ENCODE data around the gene PPP1R18.

PPP1R18 gene

GRCh38 chr6:30717129-30717844 is 30.8 kb upstream of the PPP1R18 start, which contains the start of gene MDC1:
MDC1 (minus strand) TSS chr6:30717281; CDS start chr6:30715175, 2,106 bp downstream.
- no peaks in the 10 kb centered on the region for H3K9me3 ChIP-seq (ENCODE audit: control insufficient read depth, low read length)
- no peaks in the 10 kb centered on the region for H3K27me3 ChIP-seq (ENCODE audit: control insufficient read depth, insufficient read depth, low read length)
- no peaks in the 10 kb centered on the region for H3K36me3 ChIP-seq (ENCODE audit: control insufficient read depth, insufficient read depth, low read length)
- H3K9ac ChIP-seq (ENCODE audit: low read length), result peak within 1 kb of the TSS; percentile 71
- peaks cover 5% of the 10 kb centered on the region for H3K4me1 ChIP-seq (ENCODE audit: control insufficient read depth, insufficient read depth, low read length)
- peak within 1 kb of the TSS; percentile 47 for H3K4me3 ChIP-seq (ENCODE audit: low read length)

GRCh38 chr6:30716879-30717128 is 30.4 kb upstream of the PPP1R18 start:
- H3K4me1 ChIP-seq (ENCODE audit: control insufficient read depth, insufficient read depth, low read length), result peaks cover 1% of the 10 kb centered on the region
- H3K27me3 ChIP-seq (ENCODE audit: control insufficient read depth, insufficient read depth, low read length), result no peaks in the 10 kb centered on the region
- no peaks in the 10 kb centered on the region for H3K9me3 ChIP-seq (ENCODE audit: control insufficient read depth, low read length)
- no peaks in the 10 kb centered on the region for H3K36me3 ChIP-seq (ENCODE audit: control insufficient read depth, insufficient read depth, low read length)
- peak overlapping the region; percentile 71 for H3K9ac ChIP-seq (ENCODE audit: low read length)
- H3K4me3 ChIP-seq (ENCODE audit: low read length), result peak overlapping the region; percentile 47

GRCh38 chr6:30714263-30714662 is 27.8 kb upstream of the PPP1R18 start:
- H3K27me3 ChIP-seq (ENCODE audit: control insufficient read depth, insufficient read depth, low read length), result no peaks in the 10 kb centered on the region
- no peaks in the 10 kb centered on the region for H3K4me1 ChIP-seq (ENCODE audit: control insufficient read depth, insufficient read depth, low read length)
- no peak overlapping the region for H3K9ac ChIP-seq (ENCODE audit: low read length)
- no peaks in the 10 kb centered on the region for H3K9me3 ChIP-seq (ENCODE audit: control insufficient read depth, low read length)
- H3K36me3 ChIP-seq (ENCODE audit: control insufficient read depth, insufficient read depth, low read length), result no peaks in the 10 kb centered on the region
- H3K4me3 ChIP-seq (ENCODE audit: low read length), result no peak overlapping the region

DNA sequence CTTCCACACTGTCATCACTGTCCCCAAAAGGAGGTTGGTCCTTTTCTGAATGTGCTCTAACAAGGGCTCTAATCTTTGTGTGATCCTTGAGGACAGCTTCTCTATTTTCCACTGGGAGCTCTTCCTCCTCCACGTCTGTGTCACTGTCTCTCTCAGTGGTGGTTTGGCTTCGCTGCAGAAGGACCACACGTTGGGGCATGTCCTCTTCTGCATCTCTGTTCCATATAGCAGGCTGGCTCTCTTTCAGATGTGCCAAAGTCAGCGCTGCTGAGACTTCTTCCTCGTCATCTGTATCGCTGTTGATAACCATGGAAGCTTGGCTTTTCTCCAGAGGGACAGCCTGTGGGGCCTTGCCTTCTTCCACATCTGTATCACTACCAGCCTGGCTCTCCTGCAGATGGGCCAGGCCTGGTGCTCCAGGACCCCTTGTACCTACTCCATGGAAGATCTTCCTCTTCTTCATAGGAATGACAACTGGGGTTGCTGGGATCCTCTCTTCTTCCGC is 26.0 kb upstream of the PPP1R18 start:
- Histone ChIP-seq H3K9ac (ENCODE audit: low read length) (no peak overlapping the region), H3K9me3 (ENCODE audit: control insufficient read depth, low read length) (no peaks in the 10 kb centered on the region), H3K36me3 (ENCODE audit: control insufficient read depth, insufficient read depth, low read length) (no peaks in the 10 kb centered on the region), H3K4me1 (ENCODE audit: control insufficient read depth, insufficient read depth, low read length) (no peaks in the 10 kb centered on the region), H3K27me3 (ENCODE audit: control insufficient read depth, insufficient read depth, low read length) (no peaks in the 10 kb centered on the region), H3K4me3 (ENCODE audit: low read length) (no peak overlapping the region)

DNA sequence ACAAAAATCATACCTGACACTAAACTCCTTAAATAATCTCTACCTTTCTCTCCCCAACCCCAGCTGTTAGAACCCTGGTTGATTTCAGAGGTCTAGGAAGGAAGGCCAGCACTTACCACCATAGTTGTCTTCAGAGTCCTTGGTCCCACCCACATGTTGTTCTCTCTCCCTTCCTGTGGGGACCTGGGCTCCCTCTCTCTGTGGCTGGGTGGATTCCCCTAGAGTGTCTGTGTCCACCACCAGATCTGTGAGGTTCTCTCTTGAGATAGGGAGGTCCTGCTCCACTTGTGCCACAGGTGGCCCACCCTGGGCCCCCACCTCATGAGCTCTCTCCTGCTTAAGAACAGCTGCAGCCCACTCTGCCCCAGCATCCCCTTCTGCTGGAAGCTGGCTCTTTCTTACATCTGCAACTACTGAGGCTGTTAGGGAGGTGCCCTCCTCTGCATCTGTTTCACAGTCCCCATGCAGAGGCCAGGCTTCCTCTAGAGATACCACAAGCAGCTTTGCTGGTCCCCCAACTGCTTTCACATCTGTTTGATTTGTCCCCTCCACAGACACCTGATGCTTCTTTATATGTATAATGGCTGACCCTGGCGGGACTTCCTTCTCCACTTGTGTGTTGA is 25.4 kb upstream of the PPP1R18 start:
- Histone ChIP-seq H3K27me3 (ENCODE audit: control insufficient read depth, insufficient read depth, low read length) (no peaks in the 10 kb centered on the region), H3K36me3 (ENCODE audit: control insufficient read depth, insufficient read depth, low read length) (no peaks in the 10 kb centered on the region), H3K9me3 (ENCODE audit: control insufficient read depth, low read length) (no peaks in the 10 kb centered on the region), H3K9ac (ENCODE audit: low read length) (no peak overlapping the region), H3K4me3 (ENCODE audit: low read length) (no peak overlapping the region), H3K4me1 (ENCODE audit: control insufficient read depth, insufficient read depth, low read length) (no peaks in the 10 kb centered on the region)

DNA sequence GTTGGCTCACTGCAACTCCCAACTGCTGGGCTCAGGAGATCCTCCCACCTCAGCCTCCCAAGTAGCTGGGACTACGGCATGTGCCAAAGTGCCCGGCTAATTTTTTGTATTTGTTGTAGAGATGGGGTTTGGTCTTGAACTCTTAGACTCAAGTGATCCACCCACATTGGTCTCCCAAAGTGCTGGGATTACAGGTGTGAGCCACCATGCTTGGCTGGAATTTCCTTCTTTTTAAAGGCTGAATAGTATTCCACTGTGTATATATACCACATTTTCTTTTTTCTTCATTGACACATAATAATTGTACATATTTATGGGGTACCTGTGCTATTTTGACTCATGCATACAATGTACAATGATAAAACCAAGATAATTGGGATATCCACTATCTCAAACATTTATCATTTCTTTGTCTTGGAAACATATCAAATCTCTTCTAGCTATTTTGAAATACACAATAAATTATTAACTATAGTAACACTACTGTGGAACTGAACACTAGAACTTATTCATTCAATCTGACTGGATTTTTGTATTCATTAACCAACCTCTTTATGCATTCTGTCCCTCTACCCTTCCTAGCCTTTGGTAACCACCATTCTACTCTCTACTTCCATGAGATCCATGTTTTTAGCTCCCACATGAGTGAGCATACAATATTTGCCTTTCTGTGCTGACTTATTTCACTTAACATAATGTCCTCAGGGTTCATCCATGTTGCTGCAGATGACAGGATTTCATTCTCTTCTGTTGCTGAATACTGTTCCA is 22.8 kb upstream of the PPP1R18 start:
- no peaks in the 10 kb centered on the region for H3K36me3 ChIP-seq (ENCODE audit: control insufficient read depth, insufficient read depth, low read length)
- H3K4me3 ChIP-seq (ENCODE audit: low read length), result no peak overlapping the region
- no peaks in the 10 kb centered on the region for H3K4me1 ChIP-seq (ENCODE audit: control insufficient read depth, insufficient read depth, low read length)
- H3K9me3 ChIP-seq (ENCODE audit: control insufficient read depth, low read length), result no peaks in the 10 kb centered on the region
- H3K27me3 ChIP-seq (ENCODE audit: control insufficient read depth, insufficient read depth, low read length), result no peaks in the 10 kb centered on the region
- H3K9ac ChIP-seq (ENCODE audit: low read length), result no peak overlapping the region

DNA sequence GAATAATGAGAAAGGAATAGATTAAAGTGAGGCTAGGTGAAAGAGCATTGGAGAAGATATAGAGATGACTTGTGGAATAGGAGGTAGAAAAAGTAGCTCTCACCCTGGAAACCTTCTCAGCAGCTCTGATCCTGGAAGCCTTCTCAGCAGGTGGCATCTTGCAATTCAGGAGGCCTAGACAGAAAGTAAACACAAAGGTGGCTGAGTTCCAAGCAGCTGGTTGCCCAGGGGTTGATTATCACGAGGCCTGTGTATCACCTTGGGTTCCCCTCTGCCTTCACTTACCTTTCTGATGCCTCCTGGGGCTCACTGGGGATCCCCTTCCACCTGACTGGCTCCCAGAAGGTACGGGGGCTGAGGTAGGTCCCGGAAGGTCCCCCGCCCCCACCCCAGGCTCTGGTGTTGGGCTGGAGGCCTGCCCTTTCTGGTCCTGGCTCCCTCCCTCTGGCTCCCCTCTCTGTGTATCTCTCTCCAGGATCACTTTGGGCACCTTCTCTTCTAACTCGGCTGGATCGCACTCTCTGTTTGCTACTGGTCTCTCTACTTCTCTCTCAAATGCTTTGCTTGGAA is 20.9 kb upstream of the PPP1R18 start:
- Histone ChIP-seq H3K36me3 (ENCODE audit: control insufficient read depth, insufficient read depth, low read length) (no peaks in the 10 kb centered on the region), H3K4me1 (ENCODE audit: control insufficient read depth, insufficient read depth, low read length) (no peaks in the 10 kb centered on the region), H3K9me3 (ENCODE audit: control insufficient read depth, low read length) (no peaks in the 10 kb centered on the region), H3K4me3 (ENCODE audit: low read length) (no peak overlapping the region), H3K9ac (ENCODE audit: low read length) (no peak overlapping the region), H3K27me3 (ENCODE audit: control insufficient read depth, insufficient read depth, low read length) (no peaks in the 10 kb centered on the region)

- no peaks in the 10 kb centered on the region for H3K27me3 ChIP-seq (ENCODE audit: control insufficient read depth, insufficient read depth, low read length)
- H3K9me3 ChIP-seq (ENCODE audit: control insufficient read depth, low read length), result no peaks in the 10 kb centered on the region
- no peaks in the 10 kb centered on the region for H3K36me3 ChIP-seq (ENCODE audit: control insufficient read depth, insufficient read depth, low read length)
- no peak overlapping the region for H3K4me3 ChIP-seq (ENCODE audit: low read length)
- no peaks in the 10 kb centered on the region for H3K4me1 ChIP-seq (ENCODE audit: control insufficient read depth, insufficient read depth, low read length)
- no peak overlapping the region for H3K9ac ChIP-seq (ENCODE audit: low read length)
Observed at GRCh38 chr6:30705620-30706019, 19.2 kb upstream of the PPP1R18 start.

DNA sequence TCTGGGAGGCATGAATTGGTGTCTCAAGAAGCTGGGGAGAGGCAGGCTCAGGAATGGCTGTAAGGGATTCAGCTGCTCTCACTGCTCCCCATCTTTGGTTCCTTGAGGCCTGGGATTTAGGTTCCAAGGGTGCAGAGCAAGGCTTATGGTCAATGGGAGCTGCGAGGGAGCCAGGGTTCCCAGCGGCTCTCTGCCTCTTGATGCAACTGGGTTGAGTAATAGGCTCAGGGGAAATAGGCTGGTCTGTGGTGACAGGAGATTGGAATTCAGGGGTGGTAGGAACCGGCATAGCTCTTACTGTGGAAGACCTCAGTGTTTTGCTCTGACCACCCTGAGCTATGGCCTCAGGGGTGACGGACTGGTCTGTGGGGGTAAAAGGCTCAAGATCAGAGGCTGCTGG is 17.4 kb upstream of the PPP1R18 start:
- Histone ChIP-seq H3K36me3 (ENCODE audit: control insufficient read depth, insufficient read depth, low read length) (no peaks in the 10 kb centered on the region), H3K4me1 (ENCODE audit: control insufficient read depth, insufficient read depth, low read length) (no peaks in the 10 kb centered on the region), H3K27me3 (ENCODE audit: control insufficient read depth, insufficient read depth, low read length) (no peaks in the 10 kb centered on the region), H3K4me3 (ENCODE audit: low read length) (no peak overlapping the region), H3K9ac (ENCODE audit: low read length) (no peak overlapping the region), H3K9me3 (ENCODE audit: control insufficient read depth, low read length) (no peaks in the 10 kb centered on the region)

DNA sequence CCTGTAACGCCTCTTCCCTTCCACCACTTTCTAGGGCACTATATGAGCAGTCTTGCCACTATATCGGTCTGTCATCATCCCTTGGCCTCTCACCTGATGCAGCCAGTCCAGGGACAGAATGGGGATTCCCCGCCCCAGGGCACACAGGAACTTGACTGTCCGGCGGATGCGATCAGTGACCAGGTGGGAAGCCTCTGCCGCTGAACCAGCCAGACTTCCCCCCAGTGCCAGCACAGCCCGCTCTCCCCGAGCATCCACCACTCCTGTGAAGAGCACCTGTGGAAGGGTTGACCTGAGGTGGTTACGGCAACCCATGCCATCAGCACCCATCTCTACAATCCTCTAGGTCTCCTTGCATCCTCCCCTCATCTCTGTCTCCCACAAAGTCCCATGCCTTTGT is 16.6 kb upstream of the PPP1R18 start:
- no peaks in the 10 kb centered on the region for H3K4me1 ChIP-seq (ENCODE audit: control insufficient read depth, insufficient read depth, low read length)
- no peaks in the 10 kb centered on the region for H3K9me3 ChIP-seq (ENCODE audit: control insufficient read depth, low read length)
- no peaks in the 10 kb centered on the region for H3K36me3 ChIP-seq (ENCODE audit: control insufficient read depth, insufficient read depth, low read length)
- H3K27me3 ChIP-seq (ENCODE audit: control insufficient read depth, insufficient read depth, low read length), result no peaks in the 10 kb centered on the region
- H3K9ac ChIP-seq (ENCODE audit: low read length), result no peak overlapping the region
- H3K4me3 ChIP-seq (ENCODE audit: low read length), result no peak overlapping the region

DNA sequence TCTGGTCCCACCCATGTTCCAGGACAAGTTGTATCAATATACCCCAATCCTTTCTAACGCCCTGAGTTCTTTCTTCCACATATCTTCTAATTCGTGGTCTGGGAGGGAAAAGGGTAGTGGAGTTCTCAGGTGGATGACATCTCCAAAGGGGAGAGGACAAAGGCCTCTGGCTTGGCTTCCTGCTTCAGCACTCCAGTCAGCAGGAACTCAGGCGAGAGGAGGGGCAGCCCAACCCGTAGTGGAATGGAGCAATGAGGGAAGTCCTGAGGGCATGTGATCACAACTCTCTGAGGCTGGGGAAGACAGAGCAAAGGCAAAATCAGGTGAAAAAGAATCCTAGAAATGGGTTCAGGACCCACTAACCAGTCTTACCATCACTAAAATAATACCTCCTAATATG is 13.9 kb upstream of the PPP1R18 start:
- H3K9ac ChIP-seq (ENCODE audit: low read length), result no peak overlapping the region
- no peaks in the 10 kb centered on the region for H3K4me1 ChIP-seq (ENCODE audit: control insufficient read depth, insufficient read depth, low read length)
- no peaks in the 10 kb centered on the region for H3K9me3 ChIP-seq (ENCODE audit: control insufficient read depth, low read length)
- H3K27me3 ChIP-seq (ENCODE audit: control insufficient read depth, insufficient read depth, low read length), result no peaks in the 10 kb centered on the region
- no peaks in the 10 kb centered on the region for H3K36me3 ChIP-seq (ENCODE audit: control insufficient read depth, insufficient read depth, low read length)
- no peak overlapping the region for H3K4me3 ChIP-seq (ENCODE audit: low read length)

GRCh38 chr6:30696432-30696831 is 10.0 kb upstream of the PPP1R18 start:
- Histone ChIP-seq H3K4me3 (ENCODE audit: low read length) (no peak overlapping the region), H3K27me3 (ENCODE audit: control insufficient read depth, insufficient read depth, low read length) (no peaks in the 10 kb centered on the region), H3K9me3 (ENCODE audit: control insufficient read depth, low read length) (no peaks in the 10 kb centered on the region), H3K9ac (ENCODE audit: low read length) (no peak overlapping the region), H3K36me3 (ENCODE audit: control insufficient read depth, insufficient read depth, low read length) (no peaks in the 10 kb centered on the region), H3K4me1 (ENCODE audit: control insufficient read depth, insufficient read depth, low read length) (no peaks in the 10 kb centered on the region)

Data from mucosa of stomach (tissue), 1 donor.